SH-SY5Y (cell line): ENCODE data around the gene TBCE.

Experiments used
- GATA2 ChIP-seq: IDR thresholded peaks from 2 replicates; pipeline ENCODE4 v1.6.1; 2011; ENCODE audit warnings: mild to moderate bottlenecking, low read depth, low read length
- GATA3 ChIP-seq: IDR thresholded peaks from 2 replicates; pipeline ENCODE4 v1.6.1; 2011; ENCODE audit warnings: low read depth, mild to moderate bottlenecking, low read length, moderate library complexity

GRCh38 chr1:235397733-235398132 is 30.5 kb downstream of the TBCE start:
- no peak for TF ChIP-seq GATA2
- no peak for TF ChIP-seq GATA3
